Measurements from ENCODE around the gene UGT1A3. TPM values are rescaled to one million over a fixed set of nuclear protein-coding genes. Genes with fewer than 3 reads are reported as not detected.

Gene UGT1A3
- total RNA-seq, 4 donors from 2014 or later: 2.8 to 7.6 (median 3.4) TPM

DNA sequence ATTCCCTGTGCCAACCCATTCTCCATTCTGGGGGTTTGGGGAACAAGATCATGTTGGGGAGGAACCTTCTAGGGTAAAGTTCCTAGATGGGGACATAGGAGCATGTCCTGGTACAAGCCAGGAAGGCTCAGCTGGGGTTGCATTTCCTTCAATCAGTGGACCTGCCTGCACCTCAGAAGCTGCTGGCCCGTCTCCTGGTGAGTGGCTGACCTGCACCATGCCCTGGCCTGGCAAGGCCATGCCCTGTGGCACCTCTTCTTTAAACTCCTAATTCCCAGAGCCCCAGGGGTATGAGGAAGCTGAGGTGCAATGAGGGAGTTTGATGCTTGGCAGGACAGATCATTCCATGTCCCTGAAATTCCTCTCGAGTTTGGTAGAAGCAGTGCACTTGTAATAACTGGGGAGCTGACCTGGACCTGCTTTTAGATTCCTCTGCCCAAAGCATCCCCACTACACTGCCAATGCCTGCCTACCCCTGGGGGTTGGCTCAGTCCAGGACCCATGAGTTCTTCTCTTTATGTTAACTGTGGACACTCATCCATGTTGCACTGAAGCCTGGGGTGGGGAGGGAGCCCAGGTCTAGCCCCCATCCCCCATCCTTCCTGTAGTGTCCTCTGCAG, 74.6 kb downstream of the UGT1A3 start:
- Histone ChIP-seq H3K27ac (no peak overlapping the region), H3K36me3 (no peaks in the 10 kb centered on the region), H3K27me3 (peaks cover 0 to 34% (median 0%) of the 10 kb centered on the region in 4 donors), H3K9me3 (no peaks in the 10 kb centered on the region), H3K4me1 (no peaks in the 10 kb centered on the region), H3K4me3 (no peak overlapping the region)
- 60 to 61% methylated on average over 1 to 2 of the region's 2 CpGs for WGBS, 2 donors
- intact Hi-C loops (cut with DNase I): no loop called here
- DNase-seq: no peak
- TF ChIP-seq POLR2A (IDR thresholded peaks at IDR 0.05): no peak
- TF ChIP-seq, protein P1, sequence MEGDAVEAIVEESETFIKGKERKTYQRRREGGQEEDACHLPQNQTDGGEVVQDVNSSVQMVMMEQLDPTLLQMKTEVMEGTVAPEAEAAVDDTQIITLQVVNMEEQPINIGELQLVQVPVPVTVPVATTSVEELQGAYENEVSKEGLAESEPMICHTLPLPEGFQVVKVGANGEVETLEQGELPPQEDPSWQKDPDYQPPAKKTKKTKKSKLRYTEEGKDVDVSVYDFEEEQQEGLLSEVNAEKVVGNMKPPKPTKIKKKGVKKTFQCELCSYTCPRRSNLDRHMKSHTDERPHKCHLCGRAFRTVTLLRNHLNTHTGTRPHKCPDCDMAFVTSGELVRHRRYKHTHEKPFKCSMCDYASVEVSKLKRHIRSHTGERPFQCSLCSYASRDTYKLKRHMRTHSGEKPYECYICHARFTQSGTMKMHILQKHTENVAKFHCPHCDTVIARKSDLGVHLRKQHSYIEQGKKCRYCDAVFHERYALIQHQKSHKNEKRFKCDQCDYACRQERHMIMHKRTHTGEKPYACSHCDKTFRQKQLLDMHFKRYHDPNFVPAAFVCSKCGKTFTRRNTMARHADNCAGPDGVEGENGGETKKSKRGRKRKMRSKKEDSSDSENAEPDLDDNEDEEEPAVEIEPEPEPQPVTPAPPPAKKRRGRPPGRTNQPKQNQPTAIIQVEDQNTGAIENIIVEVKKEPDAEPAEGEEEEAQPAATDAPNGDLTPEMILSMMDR (IDR thresholded peaks at IDR 0.05): no peak

DNA sequence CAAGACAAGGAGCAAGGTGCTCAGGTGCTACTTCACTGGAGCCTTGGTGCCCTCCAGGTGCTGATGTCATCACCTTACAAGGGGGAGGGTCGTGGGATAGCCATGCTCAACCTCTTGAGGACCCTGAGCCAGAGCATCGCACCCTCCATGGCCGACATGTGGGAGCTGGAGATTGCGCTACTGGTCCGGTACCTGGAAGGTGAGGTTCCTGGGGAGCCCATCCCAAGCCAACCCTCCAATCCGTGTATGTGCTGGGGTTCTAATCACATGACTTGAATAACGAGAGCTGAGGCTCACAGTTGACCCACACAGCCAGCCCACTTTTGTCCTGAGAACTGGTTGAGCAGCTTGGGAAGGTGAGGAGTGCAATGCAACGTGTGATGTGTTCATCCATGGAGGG, 75.2 kb downstream of the UGT1A3 start:
- Histone ChIP-seq H3K36me3 (no peaks in the 10 kb centered on the region), H3K4me3 (no peak overlapping the region), H3K27ac (no peak overlapping the region), H3K4me1 (no peaks in the 10 kb centered on the region), H3K9me3 (no peaks in the 10 kb centered on the region), H3K27me3 (peaks cover 0 to 40% (median 0%) of the 10 kb centered on the region in 4 donors)
- TF ChIP-seq, protein P1 (IDR thresholded peaks at IDR 0.05): no peak
- TF ChIP-seq POLR2A (IDR thresholded peaks at IDR 0.05): no peak
- WGBS, 2 donors: 30 to 35% methylated on average over 2 to 3 of the region's 8 CpGs
- no peak for DNase-seq
- intact Hi-C loops (cut with DNase I): no loop called here

DNA sequence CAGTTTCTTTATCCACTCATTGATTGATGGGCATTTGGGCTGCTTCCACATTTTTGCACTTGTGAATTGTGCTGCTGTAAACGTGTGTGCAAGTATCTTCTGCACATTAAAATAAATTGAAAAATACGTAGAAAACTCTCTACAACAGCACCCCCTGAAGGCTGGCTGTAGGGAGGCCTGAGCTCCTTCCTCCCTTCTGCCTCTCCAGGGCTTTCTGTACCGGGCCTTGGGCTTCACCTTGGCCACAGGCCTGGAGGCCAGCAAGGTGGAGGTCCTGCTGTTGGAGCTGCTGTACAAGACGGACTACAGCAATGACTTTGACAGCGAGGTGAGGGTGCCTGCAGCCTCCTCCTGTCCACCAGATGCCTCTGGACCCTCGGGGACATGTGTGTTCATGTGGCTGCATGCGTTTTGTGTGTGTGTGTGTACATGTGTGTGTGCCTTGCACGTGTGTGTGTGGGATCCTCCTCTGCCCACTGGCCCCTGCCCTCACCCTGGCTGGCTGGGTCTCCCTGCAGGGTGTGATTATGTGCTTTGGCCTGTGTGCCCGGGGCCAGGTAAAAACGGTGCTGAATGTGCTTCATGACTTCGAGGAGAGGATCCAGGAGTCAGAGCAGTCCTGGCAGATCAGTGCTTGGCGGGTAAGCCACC, 78.5 kb downstream of the UGT1A3 start:
- no peak for DNase-seq
- 63 to 86% methylated on average over 5 to 6 of the region's 12 CpGs for WGBS, 2 donors
- Histone ChIP-seq H3K36me3 (no peaks in the 10 kb centered on the region), H3K27ac (no peak overlapping the region), H3K9me3 (no peaks in the 10 kb centered on the region), H3K4me1 (no peaks in the 10 kb centered on the region), H3K27me3 (peaks cover 0 to 53% (median 0%) of the 10 kb centered on the region in 4 donors), H3K4me3 (no peak overlapping the region)
- intact Hi-C loops (cut with DNase I): no loop called here
- TF ChIP-seq, protein P1 (IDR thresholded peaks at IDR 0.05): no peak
- TF ChIP-seq POLR2A (IDR thresholded peaks at IDR 0.05): no peak

DNA sequence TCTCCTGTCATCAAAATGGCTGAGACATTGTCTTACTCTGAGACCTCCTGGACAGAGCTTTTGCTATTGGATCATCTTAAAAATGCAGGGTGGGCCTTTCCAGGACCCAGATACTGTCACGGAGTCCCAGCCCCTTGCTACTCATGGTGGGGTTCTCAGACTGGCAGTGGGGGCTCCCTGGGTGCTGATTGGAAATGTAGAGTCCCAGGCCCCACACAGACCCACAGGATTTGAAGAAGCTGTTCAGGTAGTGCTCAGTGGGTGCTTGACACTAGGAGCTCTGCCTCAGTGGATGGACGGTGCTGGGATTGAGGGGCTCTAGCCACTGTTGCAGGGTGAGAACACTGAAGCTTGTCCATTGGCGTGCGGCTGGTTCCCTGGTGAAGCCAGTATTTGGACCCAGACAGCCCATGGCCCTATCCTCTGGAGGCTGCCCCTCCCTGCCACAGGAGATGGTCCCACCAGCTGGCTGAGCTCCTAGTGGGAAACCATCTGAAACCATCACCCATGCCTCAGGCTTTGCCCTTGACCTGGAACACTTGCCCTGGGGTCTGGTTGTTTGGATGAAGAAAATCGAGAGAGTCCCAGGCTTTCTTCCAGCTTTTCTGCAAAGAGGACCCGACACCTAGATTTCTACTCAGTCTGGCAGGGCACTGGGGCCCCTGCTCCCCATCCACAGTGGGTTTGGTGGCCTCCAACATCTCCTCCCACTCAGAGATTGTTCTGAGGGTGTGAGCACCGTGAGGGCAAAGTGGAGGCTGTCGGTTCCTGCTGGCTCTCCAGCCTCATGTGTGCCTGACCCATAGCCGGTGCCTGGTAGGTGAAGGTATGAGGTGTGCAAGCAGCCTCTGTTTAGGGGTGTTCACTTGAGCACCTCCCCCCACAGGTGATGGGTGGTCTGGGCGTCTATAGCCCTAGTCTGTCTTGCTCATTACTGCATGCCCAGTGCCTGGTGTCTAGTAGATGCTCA, 79.4 kb downstream of the UGT1A3 start:
- no peak overlapping the region for H3K4me3 ChIP-seq
- 53% methylated on average over 3 of the region's 10 CpGs; no CpG with 5 or more reads in 1 of the 2 donors for WGBS, 2 donors
- no peaks in the 10 kb centered on the region for H3K9me3 ChIP-seq
- peaks cover 0 to 51% (median 0%) of the 10 kb centered on the region in 4 donors for H3K27me3 ChIP-seq
- no peaks in the 10 kb centered on the region for H3K4me1 ChIP-seq
- TF ChIP-seq, protein P1 (IDR thresholded peaks at IDR 0.05): no peak
- intact Hi-C loops (cut with DNase I): no loop called here
- H3K27ac ChIP-seq: no peak overlapping the region
- no peak for DNase-seq
- no peaks in the 10 kb centered on the region for H3K36me3 ChIP-seq
